Endodermal cell (in vitro differentiated cells): Measurements from ENCODE around the gene CEMIP2. TPM values are rescaled to one million over a fixed set of nuclear protein-coding genes. Genes with fewer than 3 reads are reported as not detected.

Experiments
- DNase-seq: peaks from one replicate; pipeline ENCODE4 v3.0.0-alpha.2; 2017
- H3K27ac ChIP-seq: 2 replicates; pipeline ENCODE4 v1.5.1; 2013; ENCODE audit warnings: mild to moderate bottlenecking, low read depth, low read length, moderate library complexity
- H3K27me3 ChIP-seq: 2 replicates; pipeline ENCODE4 v1.6.1; 2013; ENCODE audit warnings: mild to moderate bottlenecking, low read length, moderate library complexity; ENCODE audit not compliant: insufficient read depth, control insufficient read depth, poor library complexity, severe bottlenecking
- H3K36me3 ChIP-seq: 2 replicates; pipeline ENCODE4 v1.7.0; 2013; ENCODE audit warnings: mild to moderate bottlenecking, low read length, moderate library complexity; ENCODE audit not compliant: control insufficient read depth, insufficient read depth
- H3K4me1 ChIP-seq: one replicate; pipeline ENCODE4 v1.7.0; 2013; ENCODE audit warnings: low read length; ENCODE audit not compliant: control insufficient read depth, insufficient read depth
- H3K4me3 ChIP-seq: 2 replicates; pipeline ENCODE4 v1.5.1; 2013; ENCODE audit warnings: mild to moderate bottlenecking, low read length, moderate library complexity
- H3K9ac ChIP-seq: 2 replicates; pipeline ENCODE4 v1.6.1; 2013; ENCODE audit warnings: mild to moderate bottlenecking, low read length, moderate library complexity; ENCODE audit not compliant: poor library complexity, severe bottlenecking; ENCODE audit errors: extremely low read depth
- H3K9me3 ChIP-seq: 2 replicates; pipeline ENCODE4 v1.6.1; 2013; ENCODE audit warnings: mild to moderate bottlenecking, low read length, moderate library complexity; ENCODE audit not compliant: control insufficient read depth
- H3K27ac Mint-ChIP-seq: 2 replicates; pipeline ENCODE4 v1.8.0; 2020; ENCODE audit warnings: mixed read lengths
- H3K27me3 Mint-ChIP-seq: 2 replicates; pipeline ENCODE4 v1.8.0; 2021; ENCODE audit warnings: mild to moderate bottlenecking, mixed read lengths; ENCODE audit not compliant: insufficient read depth
- H3K36me3 Mint-ChIP-seq: 2 replicates; pipeline ENCODE4 v1.8.0; 2020; ENCODE audit warnings: low read depth, mixed read lengths
- H3K4me1 Mint-ChIP-seq: 2 replicates; pipeline ENCODE4 v1.8.0; 2020; ENCODE audit warnings: mixed read lengths
- H3K4me3 Mint-ChIP-seq: 2 replicates; pipeline ENCODE4 v1.8.0; 2020; ENCODE audit warnings: mild to moderate bottlenecking, moderate library complexity, mixed read lengths
- H3K9me3 Mint-ChIP-seq: 2 replicates; pipeline ENCODE4 v1.8.0; 2020; ENCODE audit warnings: mild to moderate bottlenecking, mixed read lengths
- WGBS, 2 experiments: methylation state at CpG; one replicate each; pipeline versions ENCODE4 v1.1.5 to v1.1.7; 2013; ENCODE audit warnings: missing lambda C conversion rate in 2 of 2, mixed read lengths in 1 of 2; ENCODE audit not compliant: insufficient coverage in 1 of 2, insufficient read length in 1 of 2; 5-methylcytosine and 5-hydroxymethylcytosine counted together
- total RNA-seq, 2 donors: library from RNA; stranded (reverse); fragmentation: NEBNext Ultra II Directional in 1 of 2; extraction: Animal tissue kit (Norgen Biotek cat#: 25700) in 1 of 2; gene quantifications; 2 replicates in 1 of 2; 3 replicates in 1 of 2; pipeline ENCODE4 v1.2.1, GENCODE V29; 2021
- TF ChIP-seq, protein P1 (sequence below): fragments of 200-600 bp; sonication (generic); conservative IDR thresholded peaks from 2 replicates; pipeline ENCODE4 v1.5.0; 2021; ENCODE audit warnings: antibody characterized with exemption, mild to moderate bottlenecking

CEMIP2 gene
- total RNA-seq, 2 donors from 2014 or later = 57.9 to 70.1 TPM

DNA sequence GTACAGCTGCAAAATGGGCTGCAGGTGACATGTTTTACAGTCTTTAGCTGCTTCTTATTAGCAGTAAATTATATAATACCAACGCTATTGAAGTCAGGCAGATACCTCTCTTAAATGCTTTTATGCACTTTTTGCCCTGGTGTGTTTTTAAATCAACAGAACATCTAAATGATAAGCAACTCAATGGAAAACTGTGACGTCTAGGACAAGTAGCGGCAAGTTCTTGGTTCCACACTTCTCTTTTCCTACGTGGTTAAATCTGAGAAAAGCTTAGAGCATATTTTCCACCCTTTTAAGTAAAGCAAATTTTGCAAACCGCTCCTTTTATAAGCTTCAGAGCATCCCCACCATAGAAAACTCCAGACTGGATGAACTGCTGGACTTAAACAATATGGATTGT lies 58.1 kb downstream of the CEMIP2 start:
- no peaks in the 10 kb centered on the region for H3K27me3 Mint-ChIP-seq
- Histone ChIP-seq H3K4me1 (no peaks in the 10 kb centered on the region), H3K36me3 (peaks cover 87% of the 10 kb centered on the region), H3K4me3 (no peak overlapping the region), H3K9me3 (no peaks in the 10 kb centered on the region), H3K9ac (no peak overlapping the region), H3K27me3 (no peaks in the 10 kb centered on the region), H3K27ac (no peak overlapping the region)
- TF ChIP-seq, protein P1, sequence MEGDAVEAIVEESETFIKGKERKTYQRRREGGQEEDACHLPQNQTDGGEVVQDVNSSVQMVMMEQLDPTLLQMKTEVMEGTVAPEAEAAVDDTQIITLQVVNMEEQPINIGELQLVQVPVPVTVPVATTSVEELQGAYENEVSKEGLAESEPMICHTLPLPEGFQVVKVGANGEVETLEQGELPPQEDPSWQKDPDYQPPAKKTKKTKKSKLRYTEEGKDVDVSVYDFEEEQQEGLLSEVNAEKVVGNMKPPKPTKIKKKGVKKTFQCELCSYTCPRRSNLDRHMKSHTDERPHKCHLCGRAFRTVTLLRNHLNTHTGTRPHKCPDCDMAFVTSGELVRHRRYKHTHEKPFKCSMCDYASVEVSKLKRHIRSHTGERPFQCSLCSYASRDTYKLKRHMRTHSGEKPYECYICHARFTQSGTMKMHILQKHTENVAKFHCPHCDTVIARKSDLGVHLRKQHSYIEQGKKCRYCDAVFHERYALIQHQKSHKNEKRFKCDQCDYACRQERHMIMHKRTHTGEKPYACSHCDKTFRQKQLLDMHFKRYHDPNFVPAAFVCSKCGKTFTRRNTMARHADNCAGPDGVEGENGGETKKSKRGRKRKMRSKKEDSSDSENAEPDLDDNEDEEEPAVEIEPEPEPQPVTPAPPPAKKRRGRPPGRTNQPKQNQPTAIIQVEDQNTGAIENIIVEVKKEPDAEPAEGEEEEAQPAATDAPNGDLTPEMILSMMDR = no peak
- DNase-seq = no peak
- no peaks in the 10 kb centered on the region for H3K4me1 Mint-ChIP-seq
- no peak overlapping the region for H3K27ac Mint-ChIP-seq
- 97% methylated on average over 4 to 5 of the region's 5 CpGs for WGBS, 2 experiments
- H3K9me3 Mint-ChIP-seq = no peaks in the 10 kb centered on the region
- no peak overlapping the region for H3K4me3 Mint-ChIP-seq
- peaks cover 56% of the 10 kb centered on the region for H3K36me3 Mint-ChIP-seq

GRCh38 chr9:71709384-71709783 lies 58.9 kb downstream of the CEMIP2 start:
- Histone ChIP-seq H3K36me3 (peaks cover 87% of the 10 kb centered on the region), H3K9me3 (no peaks in the 10 kb centered on the region), H3K27ac (no peak overlapping the region), H3K9ac (no peak overlapping the region), H3K27me3 (no peaks in the 10 kb centered on the region), H3K4me1 (no peaks in the 10 kb centered on the region), H3K4me3 (no peak overlapping the region)
- DNase-seq = no peak
- TF ChIP-seq, protein P1 = no peak
- peaks cover 58% of the 10 kb centered on the region for H3K36me3 Mint-ChIP-seq
- no peak overlapping the region for H3K4me3 Mint-ChIP-seq
- no peak overlapping the region for H3K27ac Mint-ChIP-seq
- H3K27me3 Mint-ChIP-seq = no peaks in the 10 kb centered on the region
- no peaks in the 10 kb centered on the region for H3K9me3 Mint-ChIP-seq
- no peaks in the 10 kb centered on the region for H3K4me1 Mint-ChIP-seq
- WGBS, 2 experiments = no CpG with 5 or more reads among the region's 1 CpG

- Histone ChIP-seq H3K27ac (no peak overlapping the region), H3K27me3 (no peaks in the 10 kb centered on the region), H3K9ac (no peak overlapping the region), H3K4me3 (no peak overlapping the region), H3K4me1 (no peaks in the 10 kb centered on the region), H3K9me3 (no peaks in the 10 kb centered on the region), H3K36me3 (peaks cover 82% of the 10 kb centered on the region)
- TF ChIP-seq, protein P1 = no peak
- Mint-ChIP-seq H3K4me1 (no peaks in the 10 kb centered on the region), H3K36me3 (peaks cover 48% of the 10 kb centered on the region), H3K27me3 (no peaks in the 10 kb centered on the region), H3K4me3 (no peak overlapping the region), H3K9me3 (no peaks in the 10 kb centered on the region), H3K27ac (no peak overlapping the region)
- DNase-seq = no peak
- 100% methylated on average over 1 of the region's 1 CpG; no CpG with 5 or more reads in 1 of the 2 experiments for WGBS, 2 experiments
Observed at GRCh38 chr9:71706176-71706575, 62.1 kb downstream of the CEMIP2 start.
